Glutamatergic neuron (in vitro differentiated cells): Measurements from ENCODE around the gene VPS13D. TPM values are rescaled to one million over a fixed set of nuclear protein-coding genes. Genes with fewer than 3 reads are reported as not detected.

Experiments used
- DNase-seq: peaks from one replicate; pipeline ENCODE4 v3.0.0; 2022
- H3K27ac Mint-ChIP-seq: one replicate; pipeline ENCODE4 v1.8.0; 2020; ENCODE audit warnings: mild to moderate bottlenecking, mixed read lengths, inconsistent platforms; ENCODE audit not compliant: unreplicated experiment
- H3K27me3 Mint-ChIP-seq: one replicate; pipeline ENCODE4 v1.8.0; 2020; ENCODE audit warnings: mild to moderate bottlenecking, moderate library complexity, mixed read lengths, inconsistent platforms; ENCODE audit not compliant: unreplicated experiment
- H3K36me3 Mint-ChIP-seq: one replicate; pipeline ENCODE4 v1.8.0; 2020; ENCODE audit warnings: mild to moderate bottlenecking, mixed read lengths, inconsistent platforms; ENCODE audit not compliant: unreplicated experiment
- H3K4me1 Mint-ChIP-seq: one replicate; pipeline ENCODE4 v1.8.0; 2020; ENCODE audit warnings: mild to moderate bottlenecking, low read depth, mixed read lengths, inconsistent platforms; ENCODE audit not compliant: unreplicated experiment
- H3K4me3 Mint-ChIP-seq: one replicate; pipeline ENCODE4 v1.8.0; 2020; ENCODE audit warnings: mild to moderate bottlenecking, mixed read lengths, inconsistent platforms; ENCODE audit not compliant: unreplicated experiment
- H3K9me3 Mint-ChIP-seq: one replicate; pipeline ENCODE4 v1.8.0; 2020; ENCODE audit warnings: mild to moderate bottlenecking, moderate library complexity, mixed read lengths, inconsistent platforms; ENCODE audit not compliant: unreplicated experiment
- CTCF ChIP-seq: fragments of 200-600 bp; sonication (generic); IDR thresholded peaks from one replicate; pipeline ENCODE4 v1.5.0; 2021; ENCODE audit not compliant: partially characterized antibody, unreplicated experiment
- total RNA-seq: library from RNA; stranded (reverse); fragmentation: NEBNext Ultra II Directional; extraction: Animal tissue kit (Norgen Biotek cat#: 25700); gene quantifications from one replicate; pipeline ENCODE4 v1.2.1, GENCODE V29; 2021; ENCODE audit not compliant: unreplicated experiment

The VPS13D gene
- total RNA-seq, 1 donor from 2014 or later = 32.8 TPM

- H3K4me1 Mint-ChIP-seq = no peaks in the 10 kb centered on the region
- no peak overlapping the region for H3K27ac Mint-ChIP-seq
- DNase-seq = no peak
- no peak for TF ChIP-seq CTCF
- H3K27me3 Mint-ChIP-seq = no peaks in the 10 kb centered on the region
- no peaks in the 10 kb centered on the region for H3K9me3 Mint-ChIP-seq
- no peak overlapping the region for H3K4me3 Mint-ChIP-seq
- no peaks in the 10 kb centered on the region for H3K36me3 Mint-ChIP-seq
Measured at GRCh38 chr1:12370333-12370975, 140.6 kb downstream of the VPS13D start.

GRCh38 chr1:12371053-12371452 is 141.2 kb downstream of the VPS13D start:
- no peaks in the 10 kb centered on the region for H3K27me3 Mint-ChIP-seq
- no peak for DNase-seq
- H3K9me3 Mint-ChIP-seq = no peaks in the 10 kb centered on the region
- H3K36me3 Mint-ChIP-seq = no peaks in the 10 kb centered on the region
- no peak overlapping the region for H3K27ac Mint-ChIP-seq
- TF ChIP-seq CTCF = no peak
- H3K4me1 Mint-ChIP-seq = no peaks in the 10 kb centered on the region
- no peak overlapping the region for H3K4me3 Mint-ChIP-seq

GRCh38 chr1:12372180-12372579 is 142.3 kb downstream of the VPS13D start:
- Mint-ChIP-seq H3K9me3 (no peaks in the 10 kb centered on the region), H3K27ac (no peak overlapping the region), H3K4me3 (no peak overlapping the region), H3K27me3 (no peaks in the 10 kb centered on the region), H3K36me3 (no peaks in the 10 kb centered on the region), H3K4me1 (no peaks in the 10 kb centered on the region)
- TF ChIP-seq CTCF = no peak
- DNase-seq = no peak

- Mint-ChIP-seq H3K27me3 (peaks cover under 1% of the 10 kb centered on the region), H3K4me3 (no peak overlapping the region), H3K27ac (no peak overlapping the region), H3K4me1 (no peaks in the 10 kb centered on the region), H3K36me3 (no peaks in the 10 kb centered on the region), H3K9me3 (no peaks in the 10 kb centered on the region)
- TF ChIP-seq CTCF = no peak
- DNase-seq = no peak
Measured at GRCh38 chr1:12372761-12373160, 142.9 kb downstream of the VPS13D start.

GRCh38 chr1:12375133-12375829 is 145.5 kb downstream of the VPS13D start:
- no peak for DNase-seq
- peaks cover 2% of the 10 kb centered on the region for H3K27me3 Mint-ChIP-seq
- H3K36me3 Mint-ChIP-seq = no peaks in the 10 kb centered on the region
- no peak overlapping the region for H3K4me3 Mint-ChIP-seq
- H3K4me1 Mint-ChIP-seq = no peaks in the 10 kb centered on the region
- no peak overlapping the region for H3K27ac Mint-ChIP-seq
- no peaks in the 10 kb centered on the region for H3K9me3 Mint-ChIP-seq
- no peak for TF ChIP-seq CTCF
